Esophagus muscularis mucosa (tissue), 4 donors: ENCODE results near the gene ADAMTS3.

Experiments
- CTCF ChIP-seq, 3 experiments: fragments of 200-600 bp in 2 of 3; fragments of 450-650 bp in 1 of 3; sonication (generic) in 2 of 3; IDR thresholded peaks; one replicate each; pipeline ENCODE4 v1.5.1; 2017 to 2019; ENCODE audit warnings: antibody characterized with exemption in 3 of 3, mild to moderate bottlenecking in 2 of 3, moderate library complexity in 1 of 3
- EP300 ChIP-seq: sonication (generic); formaldehyde crosslinking; IDR thresholded peaks from one replicate; pipeline ENCODE4 v1.6.1; 2017; ENCODE audit warnings: antibody characterized with exemption
- POLR2A ChIP-seq: fragments of 450-650 bp; IDR thresholded peaks from one replicate; pipeline ENCODE4 v1.6.1; 2017; ENCODE audit warnings: antibody characterized with exemption, moderate library complexity, mild to moderate bottlenecking, low read depth

- no peak for TF ChIP-seq CTCF (IDR thresholded peaks at IDR 0.05)
- TF ChIP-seq EP300 = no peak
- no peak for TF ChIP-seq POLR2A
These were observed 61.9 kb downstream of the ADAMTS3 start for GRCh38 chr4:72507167-72507566.
